Fibroblast of lung (primary cell): ENCODE data around the gene ST13. TPM values are rescaled to one million over a fixed set of nuclear protein-coding genes. Genes with fewer than 3 reads are reported as not detected.

Experiments
- DNase-seq, 2 donors: peaks; one replicate each; pipeline versions ENCODE4 v3.0.0 to v3.0.0-alpha.2; 2010; ENCODE audit warnings: low read depth in 2 of 2
- H2AFZ ChIP-seq: 2 replicates; pipeline ENCODE4 v1.5.1; 2012; ENCODE audit warnings: low read length, control low read depth, inconsistent platforms
- H3K27ac ChIP-seq: 2 replicates; pipeline ENCODE4 v1.5.1; 2011; ENCODE audit warnings: low read length, control low read depth; ENCODE audit not compliant: insufficient read depth
- H3K27me3 ChIP-seq: 2 replicates; pipeline ENCODE4 v1.5.1; 2011; ENCODE audit warnings: mild to moderate bottlenecking, low read length; ENCODE audit not compliant: control insufficient read depth, insufficient read depth
- H3K36me3 ChIP-seq: 2 replicates; pipeline ENCODE4 v1.5.1; 2011; ENCODE audit warnings: low read length; ENCODE audit not compliant: control insufficient read depth, insufficient read depth
- H3K4me1 ChIP-seq: 2 replicates; pipeline ENCODE4 v1.5.1; 2011; ENCODE audit warnings: low read length; ENCODE audit not compliant: control insufficient read depth, insufficient read depth; ENCODE audit errors: extremely low read depth
- H3K4me2 ChIP-seq: 2 replicates; pipeline ENCODE4 v1.5.1; 2011; ENCODE audit warnings: low read length, control low read depth; ENCODE audit not compliant: insufficient read depth; ENCODE audit errors: extremely low read depth
- H3K4me3 ChIP-seq, 4 experiments: fragments of 200-600 bp in 1 of 4; sonication (generic) in 1 of 4; replicated peaks in 1 of 4; 2 replicates each; pipeline ENCODE4 v1.5.1; 2011 to 2016; ENCODE audit warnings: low read length in 4 of 4, low read depth in 3 of 4, mild to moderate bottlenecking in 3 of 4, control low read depth in 2 of 4, inconsistent platforms in 1 of 4, mixed read lengths in 1 of 4; ENCODE audit not compliant: insufficient read depth in 1 of 4; ENCODE audit errors: control extremely low read depth in 1 of 4
- H3K79me2 ChIP-seq: 2 replicates; pipeline ENCODE4 v1.5.1; 2012; ENCODE audit warnings: mild to moderate bottlenecking, low read length, inconsistent platforms; ENCODE audit not compliant: control insufficient read depth, insufficient read depth
- H3K9ac ChIP-seq: 2 replicates; pipeline ENCODE4 v1.5.1; 2011; ENCODE audit warnings: mild to moderate bottlenecking, low read length, control low read depth; ENCODE audit not compliant: insufficient read depth
- H3K9me3 ChIP-seq: 2 replicates; pipeline ENCODE4 v1.5.1; 2012; ENCODE audit warnings: low read depth, low read length; ENCODE audit not compliant: control insufficient read depth, insufficient read depth
- H4K20me1 ChIP-seq: 2 replicates; pipeline ENCODE4 v1.5.1; 2011; ENCODE audit warnings: low read length; ENCODE audit not compliant: control insufficient read depth, insufficient read depth; ENCODE audit errors: extremely low read depth
- CTCF ChIP-seq, 2 donors: IDR thresholded peaks in 1 of 2; conservative IDR thresholded peaks in 1 of 2; 1 replicate in 1 of 2; 2 replicates in 1 of 2; pipeline ENCODE4 v1.5.1; 2011 to 2012; ENCODE audit warnings: low read length in 2 of 2, control low read depth in 1 of 2, inconsistent platforms in 1 of 2, low read depth in 1 of 2, mild to moderate bottlenecking in 1 of 2
- EZH2 ChIP-seq: IDR thresholded peaks from 2 replicates; pipeline ENCODE4 v1.5.1; 2012; ENCODE audit warnings: low read length, control low read depth, mild to moderate bottlenecking; ENCODE audit errors: missing control alignments
- polyA plus RNA-seq, 2 donors: library from polyadenylated mRNA; depleted of rRNA in 1 of 2; stranded (reverse) in 1 of 2; unstranded in 1 of 2; fragments of >200 nt; gene quantifications; 2 replicates each; pipeline ENCODE4 v1.2.1, GENCODE V29; 2011 to 2012; ENCODE audit warnings: missing spikeins in 1 of 2
- total RNA-seq: library from RNA; depleted of rRNA; stranded (reverse); fragments of >200 nt; gene quantifications from 2 replicates; pipeline ENCODE4 v1.2.1, GENCODE V29; 2014

Gene ST13
- total and polyA plus RNA-seq, 2 donors (not counting 1 experiment from before 2014, with no cell fraction given): 239 to 266 TPM

GRCh38 chr22:40792451-40792850 lies 64.0 kb downstream of the ST13 start:
- no peaks in the 10 kb centered on the region for H3K4me1 ChIP-seq
- H3K4me2 ChIP-seq: no peak overlapping the region
- TF ChIP-seq CTCF (conservative IDR thresholded peaks at IDR 0.05 in 1 of 2, IDR thresholded peaks at IDR 0.05 in 1 of 2; ENCODE audit: low read depth in 1 of 2, low read length in 2 of 2): no peak
- no peak for TF ChIP-seq EZH2
- DNase-seq: no peak
- H4K20me1 ChIP-seq: no peaks in the 10 kb centered on the region
- no peak overlapping the region for H3K4me3 ChIP-seq
- no peaks in the 10 kb centered on the region for H3K9me3 ChIP-seq
- no peaks in the 10 kb centered on the region for H3K79me2 ChIP-seq
- no peaks in the 10 kb centered on the region for H3K27me3 ChIP-seq
- no peak overlapping the region for H3K27ac ChIP-seq
- H3K9ac ChIP-seq: no peak overlapping the region
- H3K36me3 ChIP-seq: no peaks in the 10 kb centered on the region
- H2AFZ ChIP-seq: no peak overlapping the region

GRCh38 chr22:40791241-40791640 lies 65.2 kb downstream of the ST13 start:
- peak in 1 of 2 donors; percentile 58 for DNase-seq
- no peak for TF ChIP-seq EZH2
- TF ChIP-seq CTCF (conservative IDR thresholded peaks at IDR 0.05 in 1 of 2, IDR thresholded peaks at IDR 0.05 in 1 of 2; ENCODE audit: low read depth in 1 of 2, low read length in 2 of 2): no peak
- H2AFZ ChIP-seq: no peak overlapping the region

GRCh38 chr22:40789131-40789530 lies 67.3 kb downstream of the ST13 start:
- Histone ChIP-seq H3K9me3 (no peaks in the 10 kb centered on the region), H3K27me3 (no peaks in the 10 kb centered on the region), H3K36me3 (peaks cover 2% of the 10 kb centered on the region), H3K79me2 (no peaks in the 10 kb centered on the region), H3K9ac (no peak overlapping the region), H3K27ac (no peak overlapping the region), H3K4me2 (no peak overlapping the region), H2AFZ (no peak overlapping the region), H3K4me1 (no peaks in the 10 kb centered on the region), H3K4me3 (no peak overlapping the region), H4K20me1 (no peaks in the 10 kb centered on the region)
- DNase-seq: no peak
- TF ChIP-seq CTCF (conservative IDR thresholded peaks at IDR 0.05 in 1 of 2, IDR thresholded peaks at IDR 0.05 in 1 of 2; ENCODE audit: low read depth in 1 of 2, low read length in 2 of 2) (no peak), EZH2 (no peak)

More at GRCh38 chr22:40791241-40791640, 65.2 kb downstream of the ST13 start:
- no peaks in the 10 kb centered on the region for H3K79me2 ChIP-seq
- no peak overlapping the region for H3K4me2 ChIP-seq
- H3K4me3 ChIP-seq: no peak overlapping the region
- no peak overlapping the region for H3K9ac ChIP-seq
- peaks cover 2% of the 10 kb centered on the region for H3K36me3 ChIP-seq
- no peaks in the 10 kb centered on the region for H3K9me3 ChIP-seq
- no peak overlapping the region for H3K27ac ChIP-seq
- H4K20me1 ChIP-seq: no peaks in the 10 kb centered on the region
- no peaks in the 10 kb centered on the region for H3K4me1 ChIP-seq
- H3K27me3 ChIP-seq: no peaks in the 10 kb centered on the region
